Stomach (tissue), 4 donors: ENCODE results near the gene TTF1.

Source experiments
- EP300 ChIP-seq: sonication (generic); formaldehyde crosslinking; IDR thresholded peaks from one replicate; pipeline ENCODE4 v1.6.1; 2017; ENCODE audit warnings: antibody characterized with exemption
- POLR2A ChIP-seq, 4 donors: fragments of 450-650 bp; IDR thresholded peaks; one replicate each; pipeline ENCODE4 v1.6.1; 2016; ENCODE audit warnings: antibody characterized with exemption in 4 of 4, control low read depth in 2 of 4, mild to moderate bottlenecking in 1 of 4, moderate library complexity in 1 of 4
- POLR2AphosphoS5 ChIP-seq, 3 donors: sonication (generic); formaldehyde crosslinking; IDR thresholded peaks; one replicate each; pipeline ENCODE4 v1.6.1; 2016; ENCODE audit warnings: antibody characterized with exemption in 3 of 3
- TF ChIP-seq, protein P1 (sequence below), 7 experiments: fragments of 450-650 bp in 4 of 7; fragments of 200-600 bp in 3 of 7; sonication (generic) in 3 of 7; IDR thresholded peaks; one replicate each; pipeline ENCODE4 v1.5.1; 2016 to 2019; ENCODE audit warnings: antibody characterized with exemption in 7 of 7, control low read depth in 2 of 7, mild to moderate bottlenecking in 1 of 7

DNA sequence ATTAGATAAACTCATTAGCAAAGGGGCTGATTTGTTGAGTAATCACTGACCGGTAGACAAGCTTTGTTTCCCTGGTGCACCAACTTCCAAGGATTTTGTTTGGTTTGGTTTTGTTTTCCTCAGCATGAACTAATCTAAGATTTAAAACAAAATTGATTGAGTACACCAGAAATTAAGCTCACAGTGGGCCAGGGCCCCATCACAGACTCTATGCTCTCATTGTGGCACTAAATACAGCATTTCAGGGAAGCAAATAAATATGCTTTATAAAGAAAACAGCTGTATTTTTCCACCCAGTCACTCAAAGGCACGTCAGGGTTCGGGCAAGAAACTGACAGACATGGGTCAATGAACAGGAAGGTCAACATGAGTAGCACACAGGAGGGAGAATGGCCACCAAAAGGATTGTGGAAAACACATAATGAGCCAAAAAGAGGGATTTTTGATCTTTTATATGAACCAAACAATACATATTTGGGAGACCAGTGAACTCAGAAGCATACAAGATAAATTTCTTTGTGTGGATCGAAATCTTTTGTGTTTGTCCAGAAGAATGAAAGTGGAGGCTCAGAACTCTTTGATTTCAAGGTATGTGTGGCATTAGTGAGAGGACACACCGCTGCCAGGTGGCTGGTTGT is 12.2 kb upstream of the TTF1 start:
- TF ChIP-seq POLR2A (IDR thresholded peaks at IDR 0.05) (no peak), POLR2AphosphoS5 (IDR thresholded peaks at IDR 0.05) (no peak), EP300 (no peak)
- TF ChIP-seq, protein P1, sequence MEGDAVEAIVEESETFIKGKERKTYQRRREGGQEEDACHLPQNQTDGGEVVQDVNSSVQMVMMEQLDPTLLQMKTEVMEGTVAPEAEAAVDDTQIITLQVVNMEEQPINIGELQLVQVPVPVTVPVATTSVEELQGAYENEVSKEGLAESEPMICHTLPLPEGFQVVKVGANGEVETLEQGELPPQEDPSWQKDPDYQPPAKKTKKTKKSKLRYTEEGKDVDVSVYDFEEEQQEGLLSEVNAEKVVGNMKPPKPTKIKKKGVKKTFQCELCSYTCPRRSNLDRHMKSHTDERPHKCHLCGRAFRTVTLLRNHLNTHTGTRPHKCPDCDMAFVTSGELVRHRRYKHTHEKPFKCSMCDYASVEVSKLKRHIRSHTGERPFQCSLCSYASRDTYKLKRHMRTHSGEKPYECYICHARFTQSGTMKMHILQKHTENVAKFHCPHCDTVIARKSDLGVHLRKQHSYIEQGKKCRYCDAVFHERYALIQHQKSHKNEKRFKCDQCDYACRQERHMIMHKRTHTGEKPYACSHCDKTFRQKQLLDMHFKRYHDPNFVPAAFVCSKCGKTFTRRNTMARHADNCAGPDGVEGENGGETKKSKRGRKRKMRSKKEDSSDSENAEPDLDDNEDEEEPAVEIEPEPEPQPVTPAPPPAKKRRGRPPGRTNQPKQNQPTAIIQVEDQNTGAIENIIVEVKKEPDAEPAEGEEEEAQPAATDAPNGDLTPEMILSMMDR (IDR thresholded peaks at IDR 0.05) = no peak
